ENCODE data around the gene REEP1.

DNA sequence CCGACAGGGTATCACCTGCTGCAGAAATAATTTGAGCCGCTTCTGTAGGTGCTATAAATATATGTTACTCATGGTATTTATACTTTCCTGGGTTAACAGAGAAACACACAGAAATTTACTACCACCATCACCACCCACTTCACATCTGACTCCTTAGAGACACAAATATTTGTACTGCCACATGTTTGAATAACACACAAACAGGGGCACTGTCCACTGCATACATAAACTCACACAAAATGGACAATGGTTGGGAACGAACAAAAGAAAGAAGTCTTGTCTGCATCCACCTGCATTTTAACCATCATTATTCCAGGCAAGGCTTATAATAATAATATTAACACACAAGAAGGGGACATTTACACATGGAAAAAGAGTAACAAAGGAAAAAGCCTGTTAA lies 166.1 kb downstream of the REEP1 start:
- TF ChIP-seq CTCF (IDR thresholded peaks at IDR 0.05) = no peak
- no peak for TF ChIP-seq POLR2A (IDR thresholded peaks at IDR 0.05)
